PC-3 (cell line): ENCODE results near the gene TMC1.
"Not testable (repeated sequence)": the region's sequence is repeated elsewhere in the genome, so short reads cannot be mapped to it uniquely, and the experiment has no call there.

Experiments
- EZH2 ChIP-seq: fragments of 300-600 bp; sonication (generic); IDR thresholded peaks from one replicate; pipeline ENCODE4 v1.6.1; 2017; ENCODE audit warnings: antibody characterized with exemption, mild to moderate bottlenecking, low read length; ENCODE audit not compliant: unreplicated experiment
- TF ChIP-seq, protein P1 (sequence below): fragments of 300-600 bp; sonication (generic); conservative IDR thresholded peaks from 2 replicates; pipeline ENCODE4 v1.5.1; 2017; ENCODE audit warnings: antibody characterized with exemption, low read depth, mild to moderate bottlenecking, low read length

DNA sequence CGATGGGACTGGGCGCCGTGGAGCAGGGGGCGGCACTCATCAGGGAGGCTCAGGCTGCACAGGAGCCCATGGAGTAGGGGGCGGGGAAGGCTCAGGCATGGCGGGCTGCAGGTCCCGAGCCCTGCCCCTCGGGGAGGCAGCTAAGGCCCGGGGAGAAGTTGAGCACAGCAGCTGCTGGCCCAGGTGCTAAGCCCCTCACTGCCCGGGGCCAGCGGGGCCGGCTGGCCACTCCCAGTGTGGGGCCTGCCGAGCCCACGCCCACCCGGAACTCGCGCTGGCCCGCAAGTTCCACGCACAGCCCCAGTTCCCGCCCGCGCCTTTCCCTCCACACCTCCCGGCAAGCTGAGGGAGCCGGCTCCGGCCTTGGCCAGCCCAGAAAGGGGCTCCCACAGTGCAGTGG is 41.1 kb upstream of the TMC1 start:
- not testable (repeated sequence) for TF ChIP-seq EZH2
- TF ChIP-seq, protein P1, sequence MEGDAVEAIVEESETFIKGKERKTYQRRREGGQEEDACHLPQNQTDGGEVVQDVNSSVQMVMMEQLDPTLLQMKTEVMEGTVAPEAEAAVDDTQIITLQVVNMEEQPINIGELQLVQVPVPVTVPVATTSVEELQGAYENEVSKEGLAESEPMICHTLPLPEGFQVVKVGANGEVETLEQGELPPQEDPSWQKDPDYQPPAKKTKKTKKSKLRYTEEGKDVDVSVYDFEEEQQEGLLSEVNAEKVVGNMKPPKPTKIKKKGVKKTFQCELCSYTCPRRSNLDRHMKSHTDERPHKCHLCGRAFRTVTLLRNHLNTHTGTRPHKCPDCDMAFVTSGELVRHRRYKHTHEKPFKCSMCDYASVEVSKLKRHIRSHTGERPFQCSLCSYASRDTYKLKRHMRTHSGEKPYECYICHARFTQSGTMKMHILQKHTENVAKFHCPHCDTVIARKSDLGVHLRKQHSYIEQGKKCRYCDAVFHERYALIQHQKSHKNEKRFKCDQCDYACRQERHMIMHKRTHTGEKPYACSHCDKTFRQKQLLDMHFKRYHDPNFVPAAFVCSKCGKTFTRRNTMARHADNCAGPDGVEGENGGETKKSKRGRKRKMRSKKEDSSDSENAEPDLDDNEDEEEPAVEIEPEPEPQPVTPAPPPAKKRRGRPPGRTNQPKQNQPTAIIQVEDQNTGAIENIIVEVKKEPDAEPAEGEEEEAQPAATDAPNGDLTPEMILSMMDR = not testable (repeated sequence)
